NOMO-1 treated with DMSO at 0.1 percent for 48 hours (cell line): ENCODE data around the gene UBXN4.
"Not testable (repeated sequence)": the region's sequence is repeated elsewhere in the genome, so short reads cannot be mapped to it uniquely, and the experiment has no call there.

Experiments
- DNase-seq: peaks from one replicate; lab custom pipeline; 2025; ENCODE audit not compliant: unreplicated experiment; lab: John Stamatoyannopoulos, UW

Gene UBXN4

DNA sequence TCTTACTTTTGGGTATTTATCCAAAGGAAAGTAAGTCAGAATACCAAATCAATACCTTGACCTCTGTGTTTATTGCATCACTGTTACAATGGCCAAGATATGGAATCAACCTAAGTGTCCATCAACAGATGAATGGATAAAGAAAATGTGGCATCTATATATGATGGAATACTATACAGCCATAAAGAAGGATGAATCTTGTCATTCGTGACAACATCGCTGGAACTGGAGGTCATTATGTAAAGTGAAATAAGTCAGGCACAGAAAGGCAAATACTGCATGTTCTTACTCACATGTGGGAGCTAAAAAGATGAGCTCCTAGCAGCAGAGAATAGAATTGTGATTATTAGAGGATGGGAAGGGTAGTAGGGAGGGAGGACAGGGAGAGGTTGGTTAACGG, 60.7 kb downstream of the UBXN4 start:
- no peak for DNase-seq

DNA sequence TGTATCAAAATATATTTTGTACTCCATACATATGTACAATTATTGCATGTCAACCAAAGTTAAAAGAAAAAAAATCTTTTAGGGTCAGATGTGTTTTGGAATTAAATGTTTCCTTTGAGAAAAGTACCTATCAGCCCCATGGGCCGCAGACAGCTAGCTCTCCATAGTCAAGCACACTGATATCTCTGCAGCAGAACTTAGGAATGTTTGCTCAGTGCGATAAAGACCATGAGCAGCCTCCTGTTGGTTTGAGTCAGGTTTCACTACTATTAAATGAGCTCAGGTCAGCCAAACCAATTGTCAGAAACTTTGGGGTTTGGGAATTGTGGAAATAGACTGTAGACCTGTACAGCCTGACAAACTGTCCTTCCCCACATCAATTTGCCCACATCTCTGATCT, 61.6 kb downstream of the UBXN4 start:
- DNase-seq, result no peak

DNA sequence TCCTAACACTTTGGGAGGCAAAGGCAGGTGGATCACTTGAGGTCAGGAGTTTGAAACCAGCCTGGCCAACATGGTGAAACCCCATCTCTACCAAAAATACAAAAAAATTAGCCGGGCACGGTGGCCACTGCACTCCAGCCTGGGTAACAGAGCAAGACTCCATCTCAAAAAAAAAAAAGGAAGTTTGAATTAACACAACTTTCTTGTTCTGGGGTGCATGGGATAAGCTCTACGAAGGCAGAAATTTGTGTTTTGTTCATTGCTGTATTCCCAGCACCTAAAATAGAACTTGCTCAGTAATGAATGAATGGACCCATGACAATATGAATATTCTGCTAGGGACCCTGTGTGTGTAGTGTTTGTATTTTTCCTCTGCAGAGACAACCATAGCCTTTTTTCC, 66.2 kb downstream of the UBXN4 start:
- DNase-seq, result not testable (repeated sequence)

DNA sequence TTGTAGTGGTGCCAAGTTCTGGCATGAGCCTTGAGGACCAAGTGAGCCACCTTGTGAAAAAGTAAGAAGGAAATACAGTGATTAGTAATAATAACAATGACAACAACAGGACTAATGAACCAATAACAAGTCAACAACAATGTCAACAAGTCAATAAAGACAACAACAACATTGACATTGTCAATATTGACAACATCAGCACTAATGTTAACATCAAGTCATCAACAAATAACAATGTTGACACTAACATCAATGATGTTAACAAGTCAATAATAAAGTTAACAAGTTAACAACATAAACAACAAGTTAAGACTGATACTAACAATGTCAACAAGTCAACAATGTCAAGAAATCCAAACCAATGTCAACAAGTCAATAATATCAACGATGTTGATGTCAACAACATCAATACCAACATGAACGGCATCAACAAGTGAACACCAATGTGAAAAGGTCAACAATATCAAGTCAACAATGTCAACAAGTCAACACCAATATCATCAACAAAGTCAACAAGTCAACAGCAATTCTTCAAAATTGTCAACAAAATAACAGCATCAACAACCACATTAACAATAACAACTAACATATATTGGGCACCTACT, 71.4 kb downstream of the UBXN4 start:
- DNase-seq, result no peak

DNA sequence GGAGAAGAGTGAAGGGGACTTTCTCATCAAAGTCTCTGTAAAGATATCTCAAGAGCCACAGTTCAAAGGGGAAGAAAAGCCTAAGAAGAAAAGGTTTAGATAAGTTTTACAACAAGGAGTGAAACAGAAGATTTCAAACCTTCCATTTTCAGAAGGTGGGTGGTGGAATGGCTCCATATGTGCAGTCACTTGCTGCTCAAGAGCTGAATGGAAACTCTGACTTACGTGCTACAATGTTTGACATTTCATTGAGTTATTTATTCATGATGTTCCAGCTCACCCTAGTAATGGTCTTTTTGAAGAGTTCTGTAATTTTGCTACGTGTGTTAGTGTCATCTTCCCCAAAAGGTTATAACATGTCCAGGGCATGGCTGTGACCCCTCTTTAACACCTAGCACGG, 73.6 kb downstream of the UBXN4 start:
- DNase-seq, result no peak

DNA sequence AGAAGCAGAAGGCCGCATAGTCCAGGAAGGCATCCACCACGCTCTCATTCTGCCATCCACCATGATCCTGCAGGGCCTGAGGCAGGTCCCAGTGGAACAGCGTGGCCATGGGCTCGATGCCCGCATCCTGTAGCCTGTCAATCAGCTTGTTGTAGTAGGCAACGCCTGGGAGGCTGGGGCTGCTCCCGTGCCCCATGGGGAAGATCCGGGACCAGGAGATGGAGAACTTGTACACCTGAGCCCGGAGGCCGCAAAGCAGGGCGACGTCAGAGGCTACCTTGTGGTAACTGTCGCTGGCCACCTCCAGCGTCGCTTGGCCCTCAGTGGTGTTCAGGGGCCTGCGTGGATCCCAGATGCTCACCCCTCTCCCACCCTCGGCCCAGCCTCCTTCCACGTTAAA, 75.8 kb downstream of the UBXN4 start:
- no peak for DNase-seq

DNA sequence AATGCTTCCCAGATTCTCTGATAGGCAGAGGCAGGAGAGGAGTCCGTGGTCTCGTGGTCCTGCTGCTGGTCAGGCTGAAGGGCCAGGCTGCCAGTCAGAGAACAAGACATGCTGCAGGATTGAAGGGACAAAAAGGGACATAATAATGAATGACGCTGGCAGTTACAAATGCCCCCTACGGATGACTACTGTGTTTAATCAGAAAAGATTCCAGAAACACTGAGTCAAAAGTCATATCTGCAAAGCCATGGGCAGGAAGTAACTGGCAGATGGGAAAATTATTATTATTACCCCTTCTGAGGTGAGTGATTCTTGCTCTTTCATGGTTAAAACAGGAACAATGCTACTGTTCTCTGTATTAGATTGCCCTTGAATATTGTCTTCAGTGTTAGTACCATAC, 76.3 kb downstream of the UBXN4 start:
- DNase-seq, result no peak

DNA sequence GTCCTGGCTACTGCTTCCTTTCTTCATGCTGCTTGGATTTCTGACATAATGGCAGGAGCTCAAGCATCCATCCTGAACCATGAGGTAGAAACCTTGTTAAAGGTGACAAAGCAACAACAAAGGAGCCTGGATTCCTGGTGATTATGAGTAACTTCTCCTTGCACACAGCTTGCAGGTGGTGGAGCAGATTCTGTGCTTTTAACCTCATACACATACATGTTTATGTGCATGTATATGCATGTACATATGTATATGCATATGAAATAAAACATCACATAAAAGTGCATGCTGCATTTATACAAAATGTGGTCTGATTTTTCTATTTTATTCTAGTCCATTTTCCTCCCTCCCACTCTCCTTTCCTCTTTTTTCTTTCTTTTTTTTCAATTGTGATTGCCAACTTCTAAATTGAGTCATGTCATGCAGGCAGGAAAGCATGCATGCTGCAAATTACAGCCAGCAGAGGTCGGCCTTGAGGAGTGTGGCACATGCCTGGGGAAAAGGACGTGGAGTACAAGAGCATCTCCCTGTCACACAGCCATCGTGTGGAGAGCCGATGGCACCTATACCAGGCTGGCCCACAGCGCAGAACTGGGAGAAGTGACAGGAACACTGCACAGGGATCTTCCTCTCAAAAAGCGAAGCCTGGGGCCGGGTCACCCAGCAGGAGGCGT, 77.4 kb downstream of the UBXN4 start:
- peak; percentile 23 for DNase-seq

DNA sequence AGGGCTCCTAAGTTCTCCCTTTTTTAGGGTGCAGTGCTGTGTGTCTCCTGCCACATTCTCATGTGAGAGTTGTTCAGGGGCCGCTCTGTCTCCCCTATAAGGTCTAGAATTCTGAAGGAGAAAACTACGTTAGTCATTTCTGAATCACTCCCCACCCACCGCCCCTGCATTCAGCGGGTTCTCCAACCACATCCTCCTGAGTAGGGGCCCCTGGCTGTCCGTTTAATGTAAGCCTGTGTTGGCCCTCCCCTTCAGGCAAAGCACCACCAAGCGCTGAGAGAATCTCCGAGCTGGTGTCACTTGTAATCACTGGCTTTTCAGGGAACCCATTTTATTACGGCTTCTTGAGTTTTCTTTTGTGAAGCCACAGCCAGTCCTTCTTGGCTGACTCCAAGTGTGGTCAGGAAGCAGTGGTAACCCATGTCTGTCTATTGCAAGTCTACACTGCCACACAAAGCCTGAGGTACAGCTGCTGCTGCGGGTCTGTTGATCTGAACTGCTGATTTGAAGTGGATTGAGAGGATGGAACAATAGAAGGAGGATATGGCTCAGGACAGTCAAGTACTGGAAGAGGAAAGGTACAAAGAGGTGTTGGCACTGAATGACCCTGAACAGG, 78.5 kb downstream of the UBXN4 start:
- no peak for DNase-seq

DNA sequence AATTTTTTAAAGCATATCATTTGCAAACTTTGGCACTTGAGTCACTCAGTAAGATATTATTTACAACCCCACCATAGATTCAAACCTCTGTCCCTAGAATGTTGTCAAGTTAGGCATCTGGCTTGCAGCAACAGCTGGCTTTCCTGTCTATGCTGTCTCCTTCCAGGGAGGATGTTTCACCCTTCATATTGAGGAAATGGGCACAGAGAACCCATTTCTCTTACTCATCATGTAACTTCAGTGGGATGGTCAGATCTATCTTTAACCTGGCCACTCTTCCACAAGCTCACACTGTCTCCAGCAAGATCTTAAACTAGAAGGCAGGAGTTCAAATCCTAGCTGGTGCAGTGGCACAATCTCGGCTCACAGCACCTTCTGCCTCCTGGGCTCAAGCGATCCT, 79.5 kb downstream of the UBXN4 start:
- DNase-seq, result no peak

DNA sequence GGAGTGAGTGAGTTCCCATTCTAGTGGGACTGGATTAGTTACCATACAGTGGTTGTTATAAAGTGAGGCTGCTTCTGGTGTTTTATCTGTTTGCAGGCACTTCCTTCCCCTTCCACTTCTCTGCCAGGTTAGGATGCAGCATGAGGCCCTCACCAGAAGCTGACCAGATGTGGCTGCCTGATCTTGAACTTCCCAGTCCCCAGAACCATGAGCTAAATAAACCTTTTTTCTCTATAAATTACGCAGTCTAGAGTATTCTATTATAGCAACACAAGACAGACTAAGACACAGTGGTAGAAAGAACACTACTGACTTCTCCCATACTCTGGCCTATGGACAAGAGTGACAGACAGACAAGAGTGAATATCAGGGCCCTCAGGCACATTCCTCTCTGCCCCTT, 81.2 kb downstream of the UBXN4 start:
- DNase-seq, result no peak

DNA sequence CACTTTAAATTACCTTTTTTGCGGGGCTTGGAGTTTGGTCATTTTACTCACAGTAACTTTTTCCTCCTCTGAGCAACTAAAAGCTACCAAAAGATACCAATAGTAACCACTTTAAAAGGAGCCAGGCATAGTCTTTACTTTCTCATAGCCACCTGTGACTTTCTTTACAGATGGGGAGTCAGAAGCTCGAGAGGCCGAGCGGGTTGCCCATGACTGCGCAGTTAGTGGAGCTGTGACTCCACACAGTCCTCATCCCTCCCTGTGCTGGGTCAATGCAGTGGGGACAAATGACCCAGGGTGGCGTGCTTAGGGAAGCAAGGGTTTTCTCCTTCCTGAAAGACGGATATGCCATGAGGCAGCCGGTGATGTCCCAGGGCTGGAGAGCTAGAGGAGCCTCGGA, 83.5 kb downstream of the UBXN4 start:
- DNase-seq, result no peak

DNA sequence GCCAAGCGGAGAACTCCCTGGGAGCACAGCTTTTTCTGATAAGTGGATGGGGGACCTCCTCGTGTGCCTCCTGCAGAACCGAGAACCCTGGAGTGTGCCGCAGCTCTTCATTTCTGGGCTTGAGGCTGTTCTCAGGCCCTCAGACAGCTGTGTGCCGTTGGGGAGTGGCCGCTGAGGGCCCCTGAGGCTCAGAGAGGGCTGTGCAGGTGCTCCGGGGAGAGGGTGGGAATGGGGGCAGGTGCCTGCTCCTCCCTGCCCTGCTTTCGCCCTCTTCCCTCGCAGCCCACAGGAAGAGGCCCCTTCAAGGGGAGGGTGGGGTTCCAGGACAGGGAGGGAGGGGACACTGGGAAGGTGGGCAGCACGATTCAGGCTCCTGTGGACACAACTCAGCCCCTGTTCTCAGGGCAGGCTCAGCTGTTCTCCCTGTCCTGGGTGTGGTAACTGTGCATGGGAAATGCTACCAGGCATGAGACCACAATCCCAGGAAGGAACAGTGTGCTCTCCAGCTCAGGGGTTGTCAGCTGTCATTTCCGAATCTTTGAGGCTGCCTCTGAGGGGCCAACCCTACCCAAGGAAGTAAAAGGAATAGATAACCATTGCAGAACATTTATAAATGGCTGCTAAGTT, 84.0 kb downstream of the UBXN4 start:
- DNase-seq, result no peak

DNA sequence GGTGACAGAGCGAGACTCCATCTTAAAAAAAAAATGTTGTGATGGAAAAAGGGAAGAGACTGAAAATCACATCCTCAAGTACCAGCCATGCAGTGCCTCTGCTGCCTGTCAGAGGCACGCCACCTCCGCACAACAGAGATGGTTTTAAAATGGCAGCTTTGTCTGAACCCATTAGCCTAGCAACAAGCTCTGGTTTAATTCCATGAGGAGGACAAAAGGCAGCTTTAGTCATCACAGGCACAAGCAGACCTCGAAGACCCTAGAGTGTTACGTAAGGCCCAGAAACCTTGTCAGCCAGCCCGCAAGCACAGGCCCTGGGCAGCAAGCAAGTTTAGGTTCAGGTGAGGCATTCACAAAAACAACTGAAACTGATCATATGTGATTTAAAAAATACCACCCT, 84.9 kb downstream of the UBXN4 start:
- DNase-seq, result no peak

DNA sequence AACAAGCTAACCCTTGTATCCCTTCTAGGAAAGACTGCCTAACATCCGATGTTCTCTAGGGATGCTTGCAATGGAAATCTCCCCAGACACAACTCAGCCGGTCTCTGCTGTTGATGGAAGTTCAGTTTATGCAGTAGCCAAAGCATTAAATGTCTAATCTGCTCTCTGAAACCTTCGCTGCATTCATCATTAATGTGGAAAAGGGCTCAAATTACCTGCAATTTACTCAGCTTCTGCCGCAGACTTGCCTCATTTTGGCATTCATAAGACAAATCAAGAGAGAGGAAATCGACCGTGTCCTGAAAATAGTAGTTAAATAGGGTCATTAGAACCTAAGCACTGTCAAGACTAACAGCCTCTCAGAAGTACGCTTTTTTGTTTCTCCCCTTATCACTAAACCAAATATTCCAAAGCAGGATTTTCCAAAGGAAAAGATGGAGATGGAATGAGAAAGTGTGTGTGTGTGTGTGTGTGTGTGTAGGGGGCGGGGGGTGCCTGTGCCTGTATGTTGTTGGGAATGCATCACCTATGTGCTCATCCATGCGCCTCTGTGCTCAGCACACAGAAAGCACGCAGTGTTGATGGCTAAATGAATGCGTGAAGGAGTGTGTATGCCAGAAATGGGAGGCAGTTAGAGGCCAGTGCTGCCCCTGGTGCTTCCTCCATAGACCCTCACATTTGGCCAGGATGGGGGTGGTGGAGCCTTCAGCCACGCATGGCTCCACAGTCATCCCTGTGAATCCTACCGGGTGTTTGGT, 87.9 kb downstream of the UBXN4 start:
- no peak for DNase-seq

DNA sequence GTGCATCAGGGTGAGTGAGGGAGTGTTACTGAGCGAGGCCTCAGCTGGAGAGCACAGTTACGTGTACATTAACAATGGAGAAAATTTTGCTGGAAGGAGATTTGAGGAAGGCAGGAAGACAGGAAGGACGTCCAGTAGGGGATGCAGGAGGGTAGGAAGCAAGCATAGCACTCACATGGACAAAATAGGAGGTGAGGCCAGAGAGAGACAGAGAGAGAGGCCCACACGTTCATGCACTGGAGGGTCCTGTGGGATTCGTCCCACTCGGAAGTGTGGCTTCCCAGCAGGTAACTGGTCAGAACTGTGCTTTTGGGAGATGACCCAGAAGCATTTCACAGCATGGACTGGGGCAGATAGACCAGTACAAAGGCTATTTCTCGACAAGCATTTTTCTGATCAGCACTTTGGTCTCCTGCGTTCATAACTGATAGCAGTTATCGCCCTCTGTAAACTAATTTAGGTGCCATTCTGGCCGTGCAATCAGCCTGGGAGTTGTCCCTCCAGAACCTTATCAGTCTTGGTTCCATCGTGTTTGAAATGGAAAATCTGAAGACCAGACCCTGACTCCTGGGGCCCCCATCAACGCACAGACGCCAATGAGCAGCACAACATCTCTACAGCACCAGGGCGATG, 89.6 kb downstream of the UBXN4 start:
- DNase-seq, result no peak

DNA sequence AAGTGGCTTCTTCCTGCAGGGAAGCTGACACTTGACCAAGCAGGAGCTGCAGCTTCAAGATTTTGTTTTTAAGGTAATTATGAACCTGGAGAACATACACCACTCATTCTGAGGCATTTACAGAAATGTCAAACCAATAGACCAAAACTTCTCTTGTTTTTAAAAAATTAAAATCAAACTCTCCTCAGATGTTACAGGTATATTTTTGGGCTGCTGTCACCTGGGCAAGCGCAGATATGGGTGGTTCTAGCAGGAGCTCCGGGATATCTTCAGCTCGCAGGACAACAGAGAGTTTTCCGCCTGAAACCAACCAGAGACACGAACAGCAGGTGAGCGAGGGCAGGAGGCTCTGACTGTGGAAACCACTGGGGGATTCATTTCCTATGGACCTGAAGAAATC, 91.2 kb downstream of the UBXN4 start:
- DNase-seq, result no peak
